GM10248 (cell line): Measurements from ENCODE around the gene FAXC.

Experiments used
- CTCF ChIA-PET: fragments of 300-600 bp; sonication (Branson Sonifier 250); formaldehyde crosslinking; extraction: SDS; loops from one replicate; lab custom pipeline; 2021; ENCODE audit warnings: antibody characterized with exemption; lab: Yijun Ruan, JAX
- POLR2A ChIA-PET: fragments of 350-650 bp; sonication (Branson Sonifier 250); formaldehyde crosslinking; extraction: SDS; loops from one replicate; lab custom pipeline; 2020; ENCODE audit warnings: antibody characterized with exemption; lab: Yijun Ruan, JAX
- DNase-seq: peaks from one replicate; pipeline ENCODE4 v3.0.0; 2012; ENCODE audit errors: extremely low spot score
- TF ChIP-seq, protein P1 (sequence below): IDR thresholded peaks from 2 replicates; pipeline ENCODE4 v1.5.1; 2012; ENCODE audit warnings: mild to moderate bottlenecking, low read depth; ENCODE audit errors: extremely low read depth, missing control alignments, control extremely low read depth

FAXC gene

GRCh38 chr6:99225172-99225571, 124.3 kb downstream of the FAXC start:
- no peak for DNase-seq
- TF ChIP-seq, protein P1, sequence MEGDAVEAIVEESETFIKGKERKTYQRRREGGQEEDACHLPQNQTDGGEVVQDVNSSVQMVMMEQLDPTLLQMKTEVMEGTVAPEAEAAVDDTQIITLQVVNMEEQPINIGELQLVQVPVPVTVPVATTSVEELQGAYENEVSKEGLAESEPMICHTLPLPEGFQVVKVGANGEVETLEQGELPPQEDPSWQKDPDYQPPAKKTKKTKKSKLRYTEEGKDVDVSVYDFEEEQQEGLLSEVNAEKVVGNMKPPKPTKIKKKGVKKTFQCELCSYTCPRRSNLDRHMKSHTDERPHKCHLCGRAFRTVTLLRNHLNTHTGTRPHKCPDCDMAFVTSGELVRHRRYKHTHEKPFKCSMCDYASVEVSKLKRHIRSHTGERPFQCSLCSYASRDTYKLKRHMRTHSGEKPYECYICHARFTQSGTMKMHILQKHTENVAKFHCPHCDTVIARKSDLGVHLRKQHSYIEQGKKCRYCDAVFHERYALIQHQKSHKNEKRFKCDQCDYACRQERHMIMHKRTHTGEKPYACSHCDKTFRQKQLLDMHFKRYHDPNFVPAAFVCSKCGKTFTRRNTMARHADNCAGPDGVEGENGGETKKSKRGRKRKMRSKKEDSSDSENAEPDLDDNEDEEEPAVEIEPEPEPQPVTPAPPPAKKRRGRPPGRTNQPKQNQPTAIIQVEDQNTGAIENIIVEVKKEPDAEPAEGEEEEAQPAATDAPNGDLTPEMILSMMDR, result no peak
- POLR2A ChIA-PET, result no interaction called here
- CTCF ChIA-PET, result interaction anchor here (1.5 to 1.9 kb wide), 4 partner anchors 10 to 73 kb away, joined by 5 to 9 read pairs (median 6); no protein-coding TSS in a partner anchor
